Immature natural killer cell (primary cell): ENCODE results near the gene SERPINA10. TPM values are rescaled to one million over a fixed set of nuclear protein-coding genes. Genes with fewer than 3 reads are reported as not detected.
"Not testable (repeated sequence)": the region's sequence is repeated elsewhere in the genome, so short reads cannot be mapped to it uniquely, and the experiment has no call there.

Source experiments
- DNase-seq, 3 donors: peaks; one replicate each; pipeline ENCODE4 v3.0.0; 2022; ENCODE audit warnings: mixed read lengths in 1 of 3
- H3K27ac Mint-ChIP-seq, 6 donors: one replicate each; pipeline ENCODE4 v1.8.0; 2020; ENCODE audit warnings: mixed read lengths in 6 of 6, mild to moderate bottlenecking in 5 of 6, inconsistent platforms in 4 of 6, moderate library complexity in 3 of 6
- H3K27me3 Mint-ChIP-seq, 3 donors: one replicate each; pipeline ENCODE4 v1.8.0; 2020 to 2021; ENCODE audit warnings: low read depth in 3 of 3, mild to moderate bottlenecking in 3 of 3, mixed read lengths in 3 of 3, moderate library complexity in 3 of 3, inconsistent platforms in 1 of 3
- H3K36me3 Mint-ChIP-seq, 3 donors: one replicate each; pipeline ENCODE4 v1.8.0; 2020; ENCODE audit warnings: mixed read lengths in 3 of 3, inconsistent platforms in 2 of 3, mild to moderate bottlenecking in 2 of 3
- H3K4me1 Mint-ChIP-seq, 2 donors: one replicate each; pipeline ENCODE4 v1.8.0; 2020; ENCODE audit warnings: inconsistent platforms in 2 of 2, mild to moderate bottlenecking in 2 of 2, mixed read lengths in 2 of 2, moderate library complexity in 1 of 2
- H3K4me3 Mint-ChIP-seq, 5 donors: one replicate each; pipeline ENCODE4 v1.8.0; 2020; ENCODE audit warnings: mild to moderate bottlenecking in 5 of 5, mixed read lengths in 5 of 5, inconsistent platforms in 3 of 5, moderate library complexity in 3 of 5
- H3K9me3 Mint-ChIP-seq, 6 donors: one replicate each; pipeline ENCODE4 v1.8.0; 2020; ENCODE audit warnings: mild to moderate bottlenecking in 6 of 6, mixed read lengths in 6 of 6, inconsistent platforms in 4 of 6, moderate library complexity in 3 of 6
- polyA plus RNA-seq, 3 donors: library from polyadenylated mRNA; unstranded; fragments of 300-500 nt; fragmentation: Illumina TruSeq; gene quantifications; one replicate each; pipeline ENCODE4 v1.2.3, GENCODE V29; 2021

The SERPINA10 gene
- polyA plus RNA-seq, 3 donors from 2014 or later: not detected

- Mint-ChIP-seq H3K36me3 (peaks cover 0 to 3% (median 0%) of the 10 kb centered on the region in 3 donors), H3K9me3 (peaks cover 0 to 18% (median 6%) of the 10 kb centered on the region in 6 donors), H3K4me1 (peaks cover 15 to 42% of the 10 kb centered on the region in 2 donors), H3K27me3 (peaks cover 0 to 10% (median 0%) of the 10 kb centered on the region in 3 donors), H3K4me3 (no peak overlapping the region), H3K27ac (no peak overlapping the region)
- DNase-seq: no peak
Observed at GRCh38 chr14:94306047-94306978, 13.2 kb upstream of the SERPINA10 start.

- Mint-ChIP-seq H3K9me3 (peaks cover 0 to 18% (median 6%) of the 10 kb centered on the region in 6 donors), H3K27me3 (peaks cover 0 to 7% (median 0%) of the 10 kb centered on the region in 3 donors), H3K4me1 (peaks cover 15 to 42% of the 10 kb centered on the region in 2 donors), H3K27ac (peak overlapping the region in 1 of 6 donors; percentile 38), H3K36me3 (peaks cover 0 to 3% (median 0%) of the 10 kb centered on the region in 3 donors), H3K4me3 (peak overlapping the region in 3 of 5 donors; percentile 7 to 53 (median 38))
- peak; percentile 7 to 46 (median 12) for DNase-seq
Observed at GRCh38 chr14:94305620-94306019, 12.6 kb upstream of the SERPINA10 start.

- peaks cover 0 to 4% (median 3%) of the 10 kb centered on the region in 3 donors for H3K27me3 Mint-ChIP-seq
- H3K4me1 Mint-ChIP-seq: peaks cover 15 to 42% of the 10 kb centered on the region in 2 donors
- peaks cover 0 to 18% (median 6%) of the 10 kb centered on the region in 6 donors for H3K9me3 Mint-ChIP-seq
- no peak overlapping the region for H3K4me3 Mint-ChIP-seq
- peaks cover 0 to 3% (median 0%) of the 10 kb centered on the region in 3 donors for H3K36me3 Mint-ChIP-seq
- DNase-seq: no peak
- H3K27ac Mint-ChIP-seq: no peak overlapping the region
Observed at GRCh38 chr14:94304243-94304642, 11.2 kb upstream of the SERPINA10 start.

DNA sequence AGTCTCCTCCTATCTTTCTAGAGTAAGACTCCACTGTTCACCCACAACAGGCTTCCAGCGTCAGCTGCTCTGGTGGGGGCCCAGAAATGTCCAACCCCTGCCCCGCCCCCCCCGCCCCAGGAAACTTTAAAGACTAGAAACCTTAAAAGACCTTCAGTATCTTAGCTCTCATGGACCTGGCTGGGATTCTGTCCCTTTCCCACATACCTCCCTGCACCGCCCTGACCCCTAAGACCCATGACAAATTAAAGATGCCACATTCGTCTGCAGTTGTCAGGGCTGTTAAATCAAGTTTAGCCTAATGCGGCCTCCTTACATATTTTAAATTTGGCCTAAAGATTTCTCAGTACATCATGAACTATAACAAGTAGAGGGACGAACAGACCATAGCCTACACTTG is 10.0 kb upstream of the SERPINA10 start:
- DNase-seq: no peak
- Mint-ChIP-seq H3K4me1 (peaks cover 15 to 39% of the 10 kb centered on the region in 2 donors), H3K27ac (no peak overlapping the region), H3K4me3 (no peak overlapping the region), H3K9me3 (peaks cover 0 to 12% (median 6%) of the 10 kb centered on the region in 6 donors), H3K27me3 (peaks cover 0 to 4% (median 3%) of the 10 kb centered on the region in 3 donors), H3K36me3 (peaks cover 0 to 3% (median 0%) of the 10 kb centered on the region in 3 donors)

DNA sequence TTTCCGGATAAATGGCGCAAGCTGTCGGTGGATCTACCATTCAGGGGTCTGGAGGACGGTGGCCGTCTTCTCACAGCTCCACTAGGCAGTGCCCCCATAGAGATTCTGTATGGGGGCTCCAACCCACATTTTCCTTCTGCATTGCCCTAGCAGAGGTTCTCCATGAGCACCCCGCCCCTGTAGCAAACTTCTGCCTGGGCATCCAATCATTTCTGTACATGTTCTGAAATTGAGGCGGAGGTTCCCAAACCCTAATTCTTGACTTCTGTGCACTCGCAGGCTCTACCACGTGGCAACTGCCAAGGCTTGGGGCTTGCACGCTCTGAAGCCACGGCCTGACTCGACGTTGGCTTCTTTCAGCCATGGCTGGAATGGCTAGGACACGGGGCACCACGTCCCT is 5.1 kb upstream of the SERPINA10 start:
- no peak overlapping the region for H3K4me3 Mint-ChIP-seq
- H3K27ac Mint-ChIP-seq: no peak overlapping the region
- no peak for DNase-seq
- H3K4me1 Mint-ChIP-seq: no peaks in the 10 kb centered on the region
- peaks cover 0 to 3% (median 0%) of the 10 kb centered on the region in 3 donors for H3K36me3 Mint-ChIP-seq
- H3K27me3 Mint-ChIP-seq: peaks cover 0 to 3% (median 2%) of the 10 kb centered on the region in 3 donors
- H3K9me3 Mint-ChIP-seq: peaks cover 0 to 4% (median 0%) of the 10 kb centered on the region in 6 donors

DNA sequence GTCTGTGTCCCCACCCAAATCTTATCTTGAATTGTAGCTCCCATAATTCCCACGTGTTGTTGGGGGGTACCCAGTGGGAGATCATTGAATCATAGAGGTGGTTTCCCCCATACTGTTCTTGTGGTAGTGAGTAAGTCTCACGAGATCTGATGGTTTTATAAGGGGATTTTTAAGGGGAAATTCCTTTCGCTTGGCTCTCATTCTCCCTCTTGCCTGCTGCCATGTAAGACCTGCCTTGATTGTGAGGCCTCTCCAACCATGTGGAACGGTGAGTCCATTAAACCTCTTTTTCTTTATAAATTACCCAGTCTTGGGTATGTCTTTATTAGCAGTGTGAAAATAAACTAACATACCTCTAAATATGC is 3.1 kb upstream of the SERPINA10 start:
- H3K4me3 Mint-ChIP-seq, H3K36me3 Mint-ChIP-seq, H3K27me3 Mint-ChIP-seq, H3K9me3 Mint-ChIP-seq, DNase-seq, H3K4me1 Mint-ChIP-seq, H3K27ac Mint-ChIP-seq: not testable (repeated sequence)

GRCh38 chr14:94295360-94296180 is 2.5 kb upstream of the SERPINA10 start:
- no peak for DNase-seq
- no peaks in the 10 kb centered on the region for H3K4me1 Mint-ChIP-seq
- no peaks in the 10 kb centered on the region for H3K9me3 Mint-ChIP-seq
- H3K27me3 Mint-ChIP-seq: peaks cover 0 to 3% (median 3%) of the 10 kb centered on the region in 3 donors
- no peak overlapping the region for H3K4me3 Mint-ChIP-seq
- no peak overlapping the region for H3K27ac Mint-ChIP-seq
- no peaks in the 10 kb centered on the region for H3K36me3 Mint-ChIP-seq

DNA sequence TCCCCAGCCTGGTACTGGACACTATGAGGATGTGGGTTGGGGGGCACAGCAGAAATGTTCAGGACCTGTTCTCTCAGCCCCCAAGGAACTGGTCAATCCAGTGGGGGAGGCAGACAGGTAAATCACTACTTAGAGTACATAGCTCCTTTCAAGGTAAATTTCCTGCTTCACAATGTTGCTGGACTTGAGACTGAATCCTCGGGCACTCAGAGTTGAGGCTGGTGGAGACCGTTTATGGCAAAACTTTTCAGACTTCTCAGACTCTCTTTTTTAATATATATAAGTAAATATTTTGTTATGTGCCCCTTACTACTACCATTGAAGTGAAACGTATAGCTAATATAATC is 483 bp upstream of the SERPINA10 start:
- Mint-ChIP-seq H3K4me3 (no peak overlapping the region), H3K9me3 (no peaks in the 10 kb centered on the region), H3K27me3 (peaks cover 0 to 6% (median 2%) of the 10 kb centered on the region in 3 donors), H3K36me3 (no peaks in the 10 kb centered on the region), H3K27ac (no peak overlapping the region), H3K4me1 (no peaks in the 10 kb centered on the region)
- DNase-seq: no peak

DNA sequence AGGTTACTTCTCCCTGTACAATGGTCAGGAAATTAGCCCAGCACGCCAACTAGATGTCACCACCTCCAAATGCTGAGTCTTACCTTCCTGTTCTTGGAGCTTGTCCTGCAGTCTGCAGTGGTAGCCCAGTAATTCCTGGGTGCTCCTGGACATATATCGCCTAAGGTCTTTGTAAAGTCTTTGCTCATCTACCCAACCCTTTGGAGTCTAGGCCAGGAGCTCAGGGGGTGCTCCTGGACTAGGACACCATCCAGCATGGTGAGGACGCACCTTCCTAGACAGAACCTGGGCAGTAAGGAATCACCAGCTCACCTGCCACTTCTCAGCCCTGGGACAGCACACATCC is 569 bp downstream of the SERPINA10 start:
- no peak for DNase-seq
- Mint-ChIP-seq H3K9me3 (no peaks in the 10 kb centered on the region), H3K36me3 (no peaks in the 10 kb centered on the region), H3K4me1 (no peaks in the 10 kb centered on the region), H3K4me3 (no peak overlapping the region), H3K27me3 (peaks cover 2 to 9% (median 6%) of the 10 kb centered on the region in 3 donors), H3K27ac (no peak overlapping the region)

- Mint-ChIP-seq H3K9me3 (peaks cover 0 to 3% (median 0%) of the 10 kb centered on the region in 6 donors), H3K36me3 (no peaks in the 10 kb centered on the region), H3K4me3 (no peak overlapping the region), H3K27ac (no peak overlapping the region), H3K4me1 (no peaks in the 10 kb centered on the region), H3K27me3 (peaks cover 2 to 13% (median 9%) of the 10 kb centered on the region in 3 donors)
- DNase-seq: no peak
Observed at GRCh38 chr14:94291906-94292525, 1.1 kb downstream of the SERPINA10 start.

DNA sequence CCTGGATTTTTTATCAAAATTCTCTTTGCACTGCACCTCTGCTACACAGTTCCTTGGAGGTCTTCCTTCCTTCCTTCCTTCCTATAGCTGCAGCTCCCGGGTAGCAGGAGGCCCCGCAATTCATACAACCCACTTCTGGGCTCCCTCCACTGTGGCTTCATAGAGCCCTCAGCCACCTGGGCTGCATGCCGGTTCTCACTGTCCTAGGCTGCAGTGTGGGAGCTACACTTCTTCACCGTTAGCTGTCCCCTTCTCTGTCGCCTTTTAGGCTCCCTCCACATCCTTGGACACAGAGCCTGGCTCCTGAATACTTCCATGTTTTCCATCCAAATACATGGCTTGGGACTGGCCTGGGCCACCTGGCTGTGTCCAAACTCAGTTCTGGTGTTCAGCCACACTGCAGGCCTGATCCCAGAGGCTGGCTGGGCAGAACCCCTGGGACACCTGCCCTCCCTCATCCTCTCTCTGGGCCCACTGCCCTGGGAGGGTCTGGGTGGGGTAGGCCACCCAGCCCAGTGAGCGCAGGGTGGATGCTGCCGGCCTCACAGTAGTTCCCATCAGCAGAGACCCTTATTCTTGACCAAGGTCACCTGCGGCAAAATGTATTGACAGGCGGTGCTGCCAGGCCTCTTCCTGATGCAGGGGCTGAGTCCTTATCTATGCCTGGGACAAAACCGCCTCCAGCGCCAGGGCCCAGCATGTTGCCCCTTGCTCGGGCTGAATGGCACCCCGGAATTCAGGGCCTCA is 1.7 kb downstream of the SERPINA10 start:
- H3K4me3 Mint-ChIP-seq: no peak overlapping the region
- H3K4me1 Mint-ChIP-seq: no peaks in the 10 kb centered on the region
- H3K27me3 Mint-ChIP-seq: peaks cover 2 to 13% (median 9%) of the 10 kb centered on the region in 3 donors
- peaks cover 0 to 4% (median 0%) of the 10 kb centered on the region in 6 donors for H3K9me3 Mint-ChIP-seq
- no peak overlapping the region for H3K27ac Mint-ChIP-seq
- no peaks in the 10 kb centered on the region for H3K36me3 Mint-ChIP-seq
- no peak for DNase-seq

DNA sequence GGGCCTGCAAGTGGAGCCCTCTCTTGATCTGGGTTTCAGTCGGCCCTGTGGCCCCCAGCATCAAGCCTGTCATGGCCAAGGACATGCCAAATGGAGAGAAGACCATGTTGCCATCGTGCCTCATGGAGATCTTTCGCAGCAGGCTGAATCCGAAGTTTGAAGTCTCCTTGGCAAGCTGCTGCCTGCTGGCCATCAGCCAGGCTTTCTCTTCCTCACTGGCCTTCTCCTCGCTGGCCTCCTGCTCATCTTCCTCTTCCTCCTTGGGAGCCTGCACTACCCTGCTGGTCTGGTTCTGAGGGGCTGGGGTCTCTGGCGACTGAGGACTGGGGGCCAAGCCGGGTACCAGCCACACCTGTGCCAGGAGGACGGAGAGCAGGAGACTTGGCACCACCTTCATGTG is 2.9 kb downstream of the SERPINA10 start:
- Mint-ChIP-seq H3K4me1 (no peaks in the 10 kb centered on the region), H3K36me3 (no peaks in the 10 kb centered on the region), H3K4me3 (no peak overlapping the region), H3K27me3 (peaks cover 2 to 13% (median 7%) of the 10 kb centered on the region in 3 donors), H3K27ac (no peak overlapping the region), H3K9me3 (peaks cover 0 to 4% (median 0%) of the 10 kb centered on the region in 6 donors)
- DNase-seq: no peak
